Suprapubic skin (tissue), 4 donors: ENCODE measurements around the gene CDH15.

Experiments used
- CTCF ChIP-seq, 2 donors: fragments of 200-600 bp in 1 of 2; fragments of 450-650 bp in 1 of 2; sonication (generic) in 1 of 2; IDR thresholded peaks; one replicate each; pipeline ENCODE4 v1.5.1; 2016 to 2019; ENCODE audit warnings: antibody characterized with exemption in 2 of 2, mild to moderate bottlenecking in 1 of 2, moderate library complexity in 1 of 2
- EP300 ChIP-seq: sonication (generic); formaldehyde crosslinking; IDR thresholded peaks from one replicate; pipeline ENCODE4 v1.6.1; 2017; ENCODE audit warnings: antibody characterized with exemption
- POLR2A ChIP-seq, 2 donors: fragments of 450-650 bp; IDR thresholded peaks; one replicate each; pipeline ENCODE4 v1.6.1; 2017; ENCODE audit warnings: antibody characterized with exemption in 2 of 2, mild to moderate bottlenecking in 2 of 2, moderate library complexity in 2 of 2
- POLR2AphosphoS5 ChIP-seq, 3 donors: sonication (generic); formaldehyde crosslinking; IDR thresholded peaks; one replicate each; pipeline ENCODE4 v1.6.1; 2017; ENCODE audit warnings: antibody characterized with exemption in 3 of 3

DNA sequence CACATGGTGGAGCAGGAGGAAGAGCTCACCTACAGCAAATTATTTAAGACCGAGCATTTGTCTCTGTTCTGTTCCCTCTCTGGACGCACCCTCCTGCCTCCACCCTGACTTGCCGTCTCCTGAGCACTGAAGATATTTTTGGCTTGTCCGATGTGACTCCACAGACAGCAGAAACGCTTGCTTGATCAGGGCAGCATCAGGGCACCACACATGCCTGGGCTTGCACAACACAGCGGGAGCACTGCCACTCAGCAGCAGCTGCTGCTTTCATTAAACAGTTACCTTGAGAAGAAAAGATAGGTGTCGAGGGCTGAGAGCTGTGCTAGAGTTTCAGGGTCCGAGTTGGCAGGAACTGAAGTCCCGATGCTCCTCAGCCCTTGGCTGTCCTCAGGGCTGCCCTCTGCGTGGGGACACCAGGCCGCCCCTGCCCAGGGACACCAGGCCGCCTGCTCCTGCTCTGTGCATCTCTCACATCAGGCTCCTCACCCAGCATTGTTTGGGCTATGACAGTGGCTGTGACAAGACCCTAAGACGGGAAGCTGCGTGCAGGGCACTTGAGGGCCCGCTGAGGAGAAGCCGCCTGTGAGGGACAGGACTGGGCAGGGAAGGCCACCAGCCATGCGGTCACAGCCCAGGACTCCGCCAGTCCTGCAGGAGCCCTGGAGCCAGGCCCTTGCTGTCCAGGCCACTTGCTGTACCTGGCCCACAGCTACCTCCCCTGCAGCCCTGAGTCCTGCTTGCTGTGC lies 21.3 kb upstream of the CDH15 start:
- no peak for TF ChIP-seq POLR2A (IDR thresholded peaks at IDR 0.05)
- TF ChIP-seq CTCF (IDR thresholded peaks at IDR 0.05): no peak
- TF ChIP-seq EP300: no peak
- no peak for TF ChIP-seq POLR2AphosphoS5 (IDR thresholded peaks at IDR 0.05)
